SJSA1 (cell line): ENCODE measurements around the gene ORM1. TPM values are rescaled to one million over a fixed set of nuclear protein-coding genes. Genes with fewer than 3 reads are reported as not detected.
"Not testable (repeated sequence)": the region's sequence is repeated elsewhere in the genome, so short reads cannot be mapped to it uniquely, and the experiment has no call there.

Experiments used
- DNase-seq, 2 experiments: peaks; one replicate each; pipeline ENCODE4 v3.0.0-alpha.2; 2015 to 2020; ENCODE audit warnings: low spot score in 2 of 2, low read depth in 1 of 2
- H3K27ac ChIP-seq: fragments of 250-450 bp; sonication (Bioruptor Pico); 2 replicates; pipeline ENCODE4 v1.5.1; 2020; ENCODE audit warnings: mild to moderate bottlenecking, moderate library complexity
- H3K27me3 ChIP-seq: fragments of 250-450 bp; sonication (Bioruptor Pico); replicated peaks from 2 replicates; pipeline ENCODE4 v1.5.1; 2020; ENCODE audit warnings: mild to moderate bottlenecking, moderate library complexity
- H3K36me3 ChIP-seq: fragments of 250-450 bp; sonication (Bioruptor Pico); 2 replicates; pipeline ENCODE4 v1.5.1; 2020; ENCODE audit warnings: mild to moderate bottlenecking
- H3K4me1 ChIP-seq: fragments of 250-450 bp; sonication (Bioruptor Pico); replicated peaks from 2 replicates; pipeline ENCODE4 v1.6.1; 2021; ENCODE audit warnings: mild to moderate bottlenecking
- H3K4me3 ChIP-seq: fragments of 250-450 bp; sonication (Bioruptor Pico); 2 replicates; pipeline ENCODE4 v1.5.1; 2020; ENCODE audit warnings: mild to moderate bottlenecking
- H3K9me3 ChIP-seq: fragments of 250-450 bp; sonication (Bioruptor Pico); replicated peaks from 2 replicates; pipeline ENCODE4 v1.5.1; 2020; ENCODE audit warnings: mild to moderate bottlenecking
- total RNA-seq: library from RNA; depleted of rRNA; stranded (reverse); fragments of >200 nt; shearing (Covaris generic); gene quantifications from 2 replicates; pipeline ENCODE4 v1.2.3, GENCODE V29; 2014; rRNA removed

ORM1 gene
- total RNA-seq: not detected in 2 replicates

- H3K9me3 ChIP-seq, H3K36me3 ChIP-seq, DNase-seq, H3K4me3 ChIP-seq, H3K27me3 ChIP-seq, H3K27ac ChIP-seq: not testable (repeated sequence)
- peaks cover 14% of the 10 kb centered on the region for H3K4me1 ChIP-seq
Measured at GRCh38 chr9:114322831-114323531, at the start of gene ORM1. Gene ORM1 (plus strand): TSS chr9:114323098. CDS start chr9:114323134, 36 bp downstream.

GRCh38 chr9:114273461-114273881 lies 49.4 kb upstream of the ORM1 start:
- no peak overlapping the region for H3K4me3 ChIP-seq

GRCh38 chr9:114274217-114274616 lies 48.7 kb upstream of the ORM1 start:
- Histone ChIP-seq H3K36me3 (no peaks in the 10 kb centered on the region; the same call in 1 of the 2 replicates), H3K9me3 (no peaks in the 10 kb centered on the region), H3K4me3 (no peak overlapping the region), H3K27me3 (no peaks in the 10 kb centered on the region), H3K4me1 (peaks cover 38% of the 10 kb centered on the region), H3K27ac (no peak overlapping the region)
- DNase-seq: peak in 1 of 2 experiments; percentile 21

More at GRCh38 chr9:114273461-114273881, 49.4 kb upstream of the ORM1 start:
- H3K9me3 ChIP-seq: no peaks in the 10 kb centered on the region
- DNase-seq: peak in 1 of 2 experiments; percentile 26
- H3K27ac ChIP-seq: no peak overlapping the region
- H3K36me3 ChIP-seq: no peaks in the 10 kb centered on the region; the same call in 1 of the 2 replicates
- peaks cover 30% of the 10 kb centered on the region for H3K4me1 ChIP-seq
- no peaks in the 10 kb centered on the region for H3K27me3 ChIP-seq

- H3K9me3 ChIP-seq: no peaks in the 10 kb centered on the region
Measured at GRCh38 chr9:114275246-114276004, 47.5 kb upstream of the ORM1 start.

DNA sequence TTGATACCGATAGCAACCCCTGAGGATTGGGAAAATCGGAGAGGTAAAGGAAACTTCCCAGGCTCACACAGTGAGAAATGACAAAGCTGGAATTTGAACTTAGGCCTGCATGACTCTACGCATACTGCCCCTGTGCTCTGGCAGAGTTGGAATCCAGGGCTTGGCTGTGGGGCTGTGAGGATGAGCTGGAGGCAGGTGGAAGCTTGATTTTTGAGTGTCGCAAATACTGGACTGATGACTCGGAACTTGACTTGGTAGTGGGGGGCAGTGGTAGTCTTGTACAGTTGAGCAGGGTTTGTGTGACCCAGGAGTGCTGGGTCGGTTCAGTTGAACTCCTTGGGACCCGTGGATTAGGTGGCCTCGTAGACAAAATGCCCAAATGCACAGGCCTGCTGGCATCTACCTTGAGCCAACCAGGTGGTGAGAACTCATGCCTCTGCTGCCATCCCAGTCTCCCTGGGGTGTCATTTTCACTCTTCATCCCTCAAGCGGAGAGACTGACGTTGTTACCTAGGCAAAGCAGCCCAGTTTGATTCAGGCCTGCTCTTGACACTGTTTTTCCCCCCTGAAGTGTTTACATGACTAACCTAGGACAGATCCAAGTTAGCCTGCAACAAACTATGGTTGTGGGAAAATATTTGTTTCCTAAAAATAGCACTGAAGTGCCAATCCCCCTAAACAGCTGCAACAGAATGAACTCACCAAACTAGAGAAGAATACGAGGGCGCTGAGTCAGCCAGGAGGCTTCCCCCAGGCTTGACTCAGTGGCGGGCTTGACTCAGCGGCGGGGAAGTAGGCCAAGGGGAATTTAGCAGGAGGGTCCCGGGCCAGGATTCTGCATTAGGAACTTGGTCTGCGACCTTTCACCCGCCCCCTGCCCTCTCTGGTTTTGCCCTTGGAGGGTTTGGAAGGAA lies 45.7 kb upstream of the ORM1 start:
- Histone ChIP-seq H3K4me1 (peaks cover 51% of the 10 kb centered on the region), H3K36me3 (no peaks in the 10 kb centered on the region; the same call in 1 of the 2 replicates), H3K27ac (peak overlapping the region; percentile 75), H3K9me3 (no peaks in the 10 kb centered on the region), H3K4me3 (no peak overlapping the region), H3K27me3 (no peaks in the 10 kb centered on the region)
- peak; percentile 89 to 94 for DNase-seq

More at GRCh38 chr9:114275246-114276004, 47.5 kb upstream of the ORM1 start:
- Histone ChIP-seq H3K4me3 (no peak overlapping the region), H3K36me3 (no peaks in the 10 kb centered on the region; the same call in 1 of the 2 replicates), H3K27ac (no peak overlapping the region), H3K4me1 (peaks cover 43% of the 10 kb centered on the region), H3K27me3 (no peaks in the 10 kb centered on the region)
- peak in 1 of 2 experiments; percentile 44 for DNase-seq

DNA sequence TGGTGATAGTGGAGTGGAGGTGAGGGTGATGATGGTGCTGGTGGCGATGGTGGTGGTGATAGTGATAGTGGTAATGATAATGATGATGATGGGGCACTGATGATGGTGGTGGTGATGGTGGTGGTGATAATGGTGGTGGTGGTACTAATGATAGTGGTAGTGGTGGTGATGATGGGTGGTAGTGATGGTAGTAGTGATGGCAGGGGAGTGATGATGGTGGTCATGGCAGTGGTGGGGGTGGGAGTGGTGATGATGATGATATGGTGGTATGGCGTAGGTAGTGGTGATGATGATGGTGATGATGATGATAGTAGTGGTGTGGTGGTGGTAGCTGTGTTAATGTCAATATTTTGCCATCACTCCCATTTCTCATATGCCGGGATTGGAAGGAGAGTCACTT lies 44.5 kb upstream of the ORM1 start:
- H3K36me3 ChIP-seq: no peaks in the 10 kb centered on the region; the same call in 1 of the 2 replicates
- H3K27ac ChIP-seq: peak overlapping the region; percentile 73

GRCh38 chr9:114278881-114279570 lies 43.9 kb upstream of the ORM1 start:
- Histone ChIP-seq H3K4me1 (peaks cover 55% of the 10 kb centered on the region), H3K27me3 (no peaks in the 10 kb centered on the region), H3K36me3 (no peaks in the 10 kb centered on the region; the same call in 1 of the 2 replicates), H3K27ac (peak overlapping the region; percentile 73), H3K9me3 (no peaks in the 10 kb centered on the region), H3K4me3 (no peak overlapping the region)
- peak; percentile 92 to 96 for DNase-seq

More for the DNA sequence above, 44.5 kb upstream of the ORM1 start:
- H3K4me1 ChIP-seq: peaks cover 55% of the 10 kb centered on the region
- no peak overlapping the region for H3K4me3 ChIP-seq
- no peaks in the 10 kb centered on the region for H3K27me3 ChIP-seq
- no peak for DNase-seq
- H3K9me3 ChIP-seq: no peaks in the 10 kb centered on the region

- H3K9me3 ChIP-seq: no peaks in the 10 kb centered on the region
- DNase-seq: no peak
- peak overlapping the region; percentile 73 for H3K27ac ChIP-seq
- no peaks in the 10 kb centered on the region for H3K27me3 ChIP-seq
- peaks cover 56% of the 10 kb centered on the region for H3K4me1 ChIP-seq
- peaks cover under 1% of the 10 kb centered on the region; the same call in 1 of the 2 replicates for H3K36me3 ChIP-seq
- H3K4me3 ChIP-seq: no peak overlapping the region
Measured at GRCh38 chr9:114279693-114280092, 43.2 kb upstream of the ORM1 start.

DNA sequence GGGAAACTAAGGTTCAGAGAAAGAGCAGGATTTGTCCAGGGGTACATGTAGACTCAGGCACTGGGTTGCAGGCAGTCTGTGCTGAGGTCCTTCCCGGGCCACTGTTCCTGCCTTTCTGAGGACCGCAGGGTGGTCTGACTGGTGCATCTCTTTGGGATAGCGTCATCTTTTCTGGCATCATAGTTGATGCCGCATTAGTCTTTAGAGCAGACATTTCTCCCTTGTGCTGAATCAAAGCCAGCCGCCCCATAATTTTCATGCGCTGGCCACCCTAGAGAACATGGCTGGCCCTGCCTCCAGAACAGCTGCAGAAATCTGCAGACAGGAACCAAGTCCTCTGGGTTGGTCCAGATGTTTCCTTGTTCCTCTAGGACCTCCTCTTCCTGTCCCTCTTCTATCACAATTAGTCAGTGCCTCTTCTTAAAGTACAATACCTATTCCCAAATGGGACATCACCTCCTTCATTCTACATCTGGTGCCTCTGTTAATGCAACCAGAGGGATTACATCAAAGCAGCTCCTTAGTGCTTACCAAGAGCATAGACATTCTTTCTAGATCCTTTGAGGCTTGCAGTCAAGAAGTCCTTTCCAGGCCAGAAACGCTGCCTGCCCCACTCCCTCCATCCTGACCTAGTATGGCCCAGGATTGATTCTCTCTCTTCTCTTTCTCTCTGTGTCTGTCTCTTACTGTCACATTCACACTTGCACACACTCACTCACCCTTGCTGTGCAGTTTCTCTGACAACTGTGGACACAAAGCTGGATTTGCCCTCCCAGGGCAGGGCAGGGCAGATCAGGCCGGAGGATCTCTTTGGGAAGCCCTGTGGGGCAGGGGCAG lies 42.0 kb upstream of the ORM1 start:
- peaks cover 62% of the 10 kb centered on the region for H3K4me1 ChIP-seq
- H3K4me3 ChIP-seq: no peak overlapping the region
- H3K9me3 ChIP-seq: no peaks in the 10 kb centered on the region
- peaks cover 5% of the 10 kb centered on the region; the same call in 1 of the 2 replicates for H3K36me3 ChIP-seq
- no peak overlapping the region for H3K27ac ChIP-seq
- DNase-seq: peak in 1 of 2 experiments; percentile 39
- no peaks in the 10 kb centered on the region for H3K27me3 ChIP-seq

- peaks cover 5% of the 10 kb centered on the region; the same call in 1 of the 2 replicates for H3K36me3 ChIP-seq
- H3K9me3 ChIP-seq: no peaks in the 10 kb centered on the region
- H3K4me3 ChIP-seq: no peak overlapping the region
- H3K27ac ChIP-seq: no peak overlapping the region
- peak in 1 of 2 experiments; percentile 55 for DNase-seq
- H3K4me1 ChIP-seq: peaks cover 59% of the 10 kb centered on the region
- no peaks in the 10 kb centered on the region for H3K27me3 ChIP-seq
Measured at GRCh38 chr9:114281473-114282103, 41.3 kb upstream of the ORM1 start.

GRCh38 chr9:114282104-114282485 lies 40.8 kb upstream of the ORM1 start:
- peaks cover 57% of the 10 kb centered on the region for H3K4me1 ChIP-seq
- no peaks in the 10 kb centered on the region for H3K9me3 ChIP-seq
- H3K36me3 ChIP-seq: peaks cover 5% of the 10 kb centered on the region; the same call in 1 of the 2 replicates
- H3K27me3 ChIP-seq: no peaks in the 10 kb centered on the region
- no peak overlapping the region for H3K27ac ChIP-seq
- DNase-seq: no peak
- H3K4me3 ChIP-seq: no peak overlapping the region
